Panc1 (cell line): Measurements from ENCODE around the gene PXT1. TPM values are rescaled to one million over a fixed set of nuclear protein-coding genes. Genes with fewer than 3 reads are reported as not detected.

Source experiments
- ATAC-seq: fragments of 200-7000 bp; cut with Tn5 transposase; 2 replicates; pipeline ENCODE4 v1.9.1; 2020; ENCODE audit warnings: mild to moderate bottlenecking, moderate library complexity
- BruUV-seq: library from RNA; stranded (reverse); fragments of 400-500 nt; replicated peaks from 2 replicates; lab custom pipeline; 2021; lab: Mats Ljungman, UMichigan
- CTCF ChIA-PET: fragments of 300-600 bp; sonication (Branson Sonifier 250); formaldehyde crosslinking; loops from one replicate; lab custom pipeline; 2022; ENCODE audit warnings: antibody characterized with exemption; lab: Charles Lee
- POLR2A ChIA-PET: fragments of 300-600 bp; sonication (Branson Sonifier 250); formaldehyde crosslinking; loops from one replicate; lab custom pipeline; 2022; ENCODE audit warnings: antibody characterized with exemption; lab: Charles Lee
- DNase-seq: peaks from one replicate; pipeline ENCODE4 v3.0.0-alpha.2; 2010; ENCODE audit warnings: low read depth, low spot score
- H3K27ac ChIP-seq: 2 replicates; pipeline ENCODE4 v1.5.1; 2011; ENCODE audit warnings: mild to moderate bottlenecking, low read length, inconsistent platforms
- H3K27me3 ChIP-seq: fragments of 200-500 bp; sonication (Bioruptor generic); 2 replicates; pipeline ENCODE4 v1.6.0; 2014; ENCODE audit warnings: low read length, inconsistent platforms; ENCODE audit not compliant: control insufficient read depth, insufficient read depth
- H3K36me3 ChIP-seq: fragments of 200-500 bp; sonication (Bioruptor generic); 2 replicates; pipeline ENCODE4 v1.5.1; 2014; ENCODE audit warnings: inconsistent platforms, mild to moderate bottlenecking, low read length, moderate library complexity; ENCODE audit not compliant: control insufficient read depth, insufficient read depth
- H3K4me1 ChIP-seq: 2 replicates; pipeline ENCODE4 v1.5.1; 2011; ENCODE audit warnings: inconsistent platforms, mild to moderate bottlenecking, low read length, moderate library complexity; ENCODE audit not compliant: control insufficient read depth, insufficient read depth
- H3K4me3 ChIP-seq, 2 experiments: 2 replicates each; pipeline ENCODE4 v1.5.1; 2011 to 2012; ENCODE audit warnings: low read depth in 2 of 2, low read length in 2 of 2, mild to moderate bottlenecking in 2 of 2, inconsistent platforms in 1 of 2, moderate library complexity in 1 of 2
- H3K9me3 ChIP-seq: fragments of 200-500 bp; sonication (Bioruptor generic); 2 replicates; pipeline ENCODE4 v1.5.1; 2014; ENCODE audit warnings: low read depth, mild to moderate bottlenecking, inconsistent platforms, low read length, moderate library complexity; ENCODE audit not compliant: control insufficient read depth, insufficient read depth
- CTCF ChIP-seq: fragments of 450-650 bp; IDR thresholded peaks from 2 replicates; pipeline ENCODE4 v1.5.1; 2017; ENCODE audit warnings: mild to moderate bottlenecking
- POLR2AphosphoS5 ChIP-seq: IDR thresholded peaks from 2 replicates; pipeline ENCODE4 v1.6.1; 2012; ENCODE audit warnings: mild to moderate bottlenecking, low read depth, low read length, moderate library complexity
- SIN3A ChIP-seq: IDR thresholded peaks from 2 replicates; pipeline ENCODE4 v1.6.1; 2012; ENCODE audit warnings: low read depth, mild to moderate bottlenecking, low read length, moderate library complexity, borderline replicate concordance; ENCODE audit not compliant: insufficient read depth
- TCF7L2 ChIP-seq: IDR thresholded peaks from 2 replicates; pipeline ENCODE4 v1.6.1; 2011; ENCODE audit warnings: mild to moderate bottlenecking, low read depth, low read length, inconsistent platforms
- in situ Hi-C: cut with HindIII; loops from 2 replicates; pipeline ENCODE4 v1.10.0; 2016; ENCODE audit warnings: low sequenced_read_pairs, low pct_unique_long_range_greater_than_20kb
- intact Hi-C: fragments of 100-400 bp; cut with micrococcal nuclease; formaldehyde crosslinking; loops from one replicate; pipeline ENCODE4 v1.10.0; 2022; ENCODE audit not compliant: unreplicated experiment
- total RNA-seq: library from RNA; stranded (reverse); gene quantifications from one replicate; pipeline ENCODE4 v1.2.1, GENCODE V29; 2021; ENCODE audit not compliant: unreplicated experiment
- TF ChIP-seq, protein P1 (sequence below), 2 experiments: IDR thresholded peaks; 2 replicates each; pipeline ENCODE4 v1.6.1; 2011 to 2012; ENCODE audit warnings: low read depth in 2 of 2, control low read depth in 1 of 2, low read length in 1 of 2, mild to moderate bottlenecking in 1 of 2, moderate library complexity in 1 of 2; ENCODE audit not compliant: insufficient read depth in 1 of 2

PXT1 gene
- total RNA-seq, 1 experiment from 2014 or later = not detected

GRCh38 chr6:36362551-36363370 lies 79.9 kb downstream of the PXT1 start:
- Histone ChIP-seq H3K36me3 (no peaks in the 10 kb centered on the region), H3K27ac (no peak overlapping the region), H3K4me3 (no peak overlapping the region), H3K4me1 (0 out of 2 replicates have a peak, but pooled peaks cover 4% of the 10 kb centered on the region), H3K27me3 (no peaks in the 10 kb centered on the region), H3K9me3 (no peaks in the 10 kb centered on the region)
- TF ChIP-seq POLR2AphosphoS5 = no peak
- no peak for TF ChIP-seq TCF7L2
- ATAC-seq (no peak), DNase-seq (no peak)
- BruUV-seq = no TSS peak
- ChIA-PET CTCF (interaction anchor here (0.6 to 1.5 kb wide), 2 partner anchors 22 to 551 kb away, joined by 4 to 7 read pairs; no protein-coding TSS in a partner anchor), POLR2A (interaction anchor here (0.6 kb wide), 1 partner anchor 32 kb away, joined by 5 read pairs; no protein-coding TSS in a partner anchor)
- intact Hi-C loops = loop anchor here (5.0 kb wide), 1 partner anchor 335 kb away; the partner anchor contains the start of gene MAPK14
- in situ Hi-C loops = no loop called here

- no peak overlapping the region for H3K27ac ChIP-seq
- no peaks in the 10 kb centered on the region for H3K36me3 ChIP-seq
- POLR2A ChIA-PET = no interaction called here
- no peaks in the 10 kb centered on the region for H3K27me3 ChIP-seq
- in situ Hi-C loops = no loop called here
- no peak for ATAC-seq
- no peak for DNase-seq
- H3K4me1 ChIP-seq = 0 out of 2 replicates have a peak, but pooled peaks cover 4% of the 10 kb centered on the region
- CTCF ChIA-PET = interaction anchor here (0.5 to 1.7 kb wide), 3 partner anchors 26 to 75 kb away, joined by 3 to 6 read pairs (median 6); no protein-coding TSS in a partner anchor
- TF ChIP-seq CTCF = no peak
- no peak for TF ChIP-seq POLR2AphosphoS5
- TF ChIP-seq, protein P1, sequence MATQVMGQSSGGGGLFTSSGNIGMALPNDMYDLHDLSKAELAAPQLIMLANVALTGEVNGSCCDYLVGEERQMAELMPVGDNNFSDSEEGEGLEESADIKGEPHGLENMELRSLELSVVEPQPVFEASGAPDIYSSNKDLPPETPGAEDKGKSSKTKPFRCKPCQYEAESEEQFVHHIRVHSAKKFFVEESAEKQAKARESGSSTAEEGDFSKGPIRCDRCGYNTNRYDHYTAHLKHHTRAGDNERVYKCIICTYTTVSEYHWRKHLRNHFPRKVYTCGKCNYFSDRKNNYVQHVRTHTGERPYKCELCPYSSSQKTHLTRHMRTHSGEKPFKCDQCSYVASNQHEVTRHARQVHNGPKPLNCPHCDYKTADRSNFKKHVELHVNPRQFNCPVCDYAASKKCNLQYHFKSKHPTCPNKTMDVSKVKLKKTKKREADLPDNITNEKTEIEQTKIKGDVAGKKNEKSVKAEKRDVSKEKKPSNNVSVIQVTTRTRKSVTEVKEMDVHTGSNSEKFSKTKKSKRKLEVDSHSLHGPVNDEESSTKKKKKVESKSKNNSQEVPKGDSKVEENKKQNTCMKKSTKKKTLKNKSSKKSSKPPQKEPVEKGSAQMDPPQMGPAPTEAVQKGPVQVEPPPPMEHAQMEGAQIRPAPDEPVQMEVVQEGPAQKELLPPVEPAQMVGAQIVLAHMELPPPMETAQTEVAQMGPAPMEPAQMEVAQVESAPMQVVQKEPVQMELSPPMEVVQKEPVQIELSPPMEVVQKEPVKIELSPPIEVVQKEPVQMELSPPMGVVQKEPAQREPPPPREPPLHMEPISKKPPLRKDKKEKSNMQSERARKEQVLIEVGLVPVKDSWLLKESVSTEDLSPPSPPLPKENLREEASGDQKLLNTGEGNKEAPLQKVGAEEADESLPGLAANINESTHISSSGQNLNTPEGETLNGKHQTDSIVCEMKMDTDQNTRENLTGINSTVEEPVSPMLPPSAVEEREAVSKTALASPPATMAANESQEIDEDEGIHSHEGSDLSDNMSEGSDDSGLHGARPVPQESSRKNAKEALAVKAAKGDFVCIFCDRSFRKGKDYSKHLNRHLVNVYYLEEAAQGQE (IDR thresholded peaks at IDR 0.05; ENCODE audit: insufficient read depth in 1 of 2, low read depth in 2 of 2, low read length in 1 of 2) = no peak
- no peak for TF ChIP-seq SIN3A
- no peak for TF ChIP-seq TCF7L2
- no peaks in the 10 kb centered on the region for H3K9me3 ChIP-seq
- H3K4me3 ChIP-seq = no peak overlapping the region
- intact Hi-C loops = loop anchor here (5.0 kb wide), 1 partner anchor 334 kb away; the partner anchor contains the start of gene MAPK14
- no TSS peak for BruUV-seq
These were observed 81.6 kb downstream of the PXT1 start for GRCh38 chr6:36361071-36361470.
